Fibroblast of lung (primary cell): ENCODE data around the gene DOK6. TPM values are rescaled to one million over a fixed set of nuclear protein-coding genes. Genes with fewer than 3 reads are reported as not detected.

Experiments used
- DNase-seq, 2 donors: peaks; one replicate each; pipeline versions ENCODE4 v3.0.0 to v3.0.0-alpha.2; 2010; ENCODE audit warnings: low read depth in 2 of 2
- H2AFZ ChIP-seq: 2 replicates; pipeline ENCODE4 v1.5.1; 2012; ENCODE audit warnings: low read length, control low read depth, inconsistent platforms
- H3K27ac ChIP-seq: 2 replicates; pipeline ENCODE4 v1.5.1; 2011; ENCODE audit warnings: low read length, control low read depth; ENCODE audit not compliant: insufficient read depth
- H3K27me3 ChIP-seq: 2 replicates; pipeline ENCODE4 v1.5.1; 2011; ENCODE audit warnings: mild to moderate bottlenecking, low read length; ENCODE audit not compliant: control insufficient read depth, insufficient read depth
- H3K36me3 ChIP-seq: 2 replicates; pipeline ENCODE4 v1.5.1; 2011; ENCODE audit warnings: low read length; ENCODE audit not compliant: control insufficient read depth, insufficient read depth
- H3K4me1 ChIP-seq: 2 replicates; pipeline ENCODE4 v1.5.1; 2011; ENCODE audit warnings: low read length; ENCODE audit not compliant: control insufficient read depth, insufficient read depth; ENCODE audit errors: extremely low read depth
- H3K4me2 ChIP-seq: 2 replicates; pipeline ENCODE4 v1.5.1; 2011; ENCODE audit warnings: low read length, control low read depth; ENCODE audit not compliant: insufficient read depth; ENCODE audit errors: extremely low read depth
- H3K4me3 ChIP-seq, 4 experiments: fragments of 200-600 bp in 1 of 4; sonication (generic) in 1 of 4; replicated peaks in 1 of 4; 2 replicates each; pipeline ENCODE4 v1.5.1; 2011 to 2016; ENCODE audit warnings: low read length in 4 of 4, low read depth in 3 of 4, mild to moderate bottlenecking in 3 of 4, control low read depth in 2 of 4, inconsistent platforms in 1 of 4, mixed read lengths in 1 of 4; ENCODE audit not compliant: insufficient read depth in 1 of 4; ENCODE audit errors: control extremely low read depth in 1 of 4
- H3K79me2 ChIP-seq: 2 replicates; pipeline ENCODE4 v1.5.1; 2012; ENCODE audit warnings: mild to moderate bottlenecking, low read length, inconsistent platforms; ENCODE audit not compliant: control insufficient read depth, insufficient read depth
- H3K9ac ChIP-seq: 2 replicates; pipeline ENCODE4 v1.5.1; 2011; ENCODE audit warnings: mild to moderate bottlenecking, low read length, control low read depth; ENCODE audit not compliant: insufficient read depth
- H3K9me3 ChIP-seq: 2 replicates; pipeline ENCODE4 v1.5.1; 2012; ENCODE audit warnings: low read depth, low read length; ENCODE audit not compliant: control insufficient read depth, insufficient read depth
- H4K20me1 ChIP-seq: 2 replicates; pipeline ENCODE4 v1.5.1; 2011; ENCODE audit warnings: low read length; ENCODE audit not compliant: control insufficient read depth, insufficient read depth; ENCODE audit errors: extremely low read depth
- CTCF ChIP-seq, 2 donors: IDR thresholded peaks in 1 of 2; conservative IDR thresholded peaks in 1 of 2; 1 replicate in 1 of 2; 2 replicates in 1 of 2; pipeline ENCODE4 v1.5.1; 2011 to 2012; ENCODE audit warnings: low read length in 2 of 2, control low read depth in 1 of 2, inconsistent platforms in 1 of 2, low read depth in 1 of 2, mild to moderate bottlenecking in 1 of 2
- EZH2 ChIP-seq: IDR thresholded peaks from 2 replicates; pipeline ENCODE4 v1.5.1; 2012; ENCODE audit warnings: low read length, control low read depth, mild to moderate bottlenecking; ENCODE audit errors: missing control alignments
- polyA plus RNA-seq, 2 donors: library from polyadenylated mRNA; depleted of rRNA in 1 of 2; stranded (reverse) in 1 of 2; unstranded in 1 of 2; fragments of >200 nt; gene quantifications; 2 replicates each; pipeline ENCODE4 v1.2.1, GENCODE V29; 2011 to 2012; ENCODE audit warnings: missing spikeins in 1 of 2
- total RNA-seq: library from RNA; depleted of rRNA; stranded (reverse); fragments of >200 nt; gene quantifications from 2 replicates; pipeline ENCODE4 v1.2.1, GENCODE V29; 2014

The DOK6 gene
- total and polyA plus RNA-seq, 2 donors (not counting 1 experiment from before 2014, with no cell fraction given), result 4.0 to 7.8 TPM

DNA sequence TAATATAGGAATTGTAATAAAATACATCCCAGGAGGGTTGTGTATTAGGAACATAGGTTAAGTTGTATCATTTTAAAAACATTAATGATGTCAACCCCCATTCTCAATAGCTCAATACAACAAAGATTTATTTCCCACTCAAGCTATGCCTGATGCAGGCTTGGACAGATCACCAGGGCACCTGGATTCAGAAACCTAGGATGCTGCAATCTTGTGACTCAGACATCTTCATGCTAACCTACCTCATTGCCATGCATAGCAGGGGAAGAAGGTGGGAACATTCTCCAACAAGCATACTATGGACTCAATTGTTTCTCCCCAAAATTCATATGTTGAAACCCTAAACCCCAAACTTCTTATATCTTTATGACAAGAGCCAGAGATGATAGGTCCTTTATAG lies 302.8 kb downstream of the DOK6 start:
- no peaks in the 10 kb centered on the region for H3K9me3 ChIP-seq
- H3K79me2 ChIP-seq, result no peaks in the 10 kb centered on the region
- no peak overlapping the region for H3K27ac ChIP-seq
- H2AFZ ChIP-seq, result no peak overlapping the region
- H3K9ac ChIP-seq, result no peak overlapping the region
- H3K4me1 ChIP-seq, result no peaks in the 10 kb centered on the region
- TF ChIP-seq CTCF (conservative IDR thresholded peaks at IDR 0.05 in 1 of 2, IDR thresholded peaks at IDR 0.05 in 1 of 2; ENCODE audit: low read depth in 1 of 2, low read length in 2 of 2), result no peak
- no peaks in the 10 kb centered on the region for H3K27me3 ChIP-seq
- no peak for DNase-seq
- H3K4me2 ChIP-seq, result no peak overlapping the region
- no peak overlapping the region for H3K4me3 ChIP-seq
- no peaks in the 10 kb centered on the region for H4K20me1 ChIP-seq
- no peaks in the 10 kb centered on the region for H3K36me3 ChIP-seq

GRCh38 chr18:69705987-69706386 lies 305.3 kb downstream of the DOK6 start:
- no peak for TF ChIP-seq EZH2
- no peak for TF ChIP-seq CTCF (conservative IDR thresholded peaks at IDR 0.05 in 1 of 2, IDR thresholded peaks at IDR 0.05 in 1 of 2; ENCODE audit: low read depth in 1 of 2, low read length in 2 of 2)
- no peak for DNase-seq
- Histone ChIP-seq H3K9me3 (no peaks in the 10 kb centered on the region), H3K36me3 (no peaks in the 10 kb centered on the region), H3K27ac (no peak overlapping the region), H3K79me2 (no peaks in the 10 kb centered on the region), H4K20me1 (no peaks in the 10 kb centered on the region), H3K4me1 (no peaks in the 10 kb centered on the region), H3K4me2 (no peak overlapping the region), H2AFZ (no peak overlapping the region), H3K4me3 (no peak overlapping the region), H3K9ac (no peak overlapping the region), H3K27me3 (no peaks in the 10 kb centered on the region)

- Histone ChIP-seq H3K36me3 (no peaks in the 10 kb centered on the region), H3K9ac (no peak overlapping the region), H3K27ac (no peak overlapping the region), H3K27me3 (no peaks in the 10 kb centered on the region), H3K4me2 (no peak overlapping the region), H3K4me1 (no peaks in the 10 kb centered on the region), H3K79me2 (no peaks in the 10 kb centered on the region), H2AFZ (no peak overlapping the region), H4K20me1 (no peaks in the 10 kb centered on the region), H3K4me3 (no peak overlapping the region), H3K9me3 (no peaks in the 10 kb centered on the region)
- DNase-seq, result no peak
- no peak for TF ChIP-seq EZH2
- TF ChIP-seq CTCF (conservative IDR thresholded peaks at IDR 0.05 in 1 of 2, IDR thresholded peaks at IDR 0.05 in 1 of 2; ENCODE audit: low read depth in 1 of 2, low read length in 2 of 2), result no peak
Observed at GRCh38 chr18:69708844-69709243, 308.2 kb downstream of the DOK6 start.
